GM21737 (cell line): ENCODE measurements around the gene ACTN4.
"Not testable (repeated sequence)": the region's sequence is repeated elsewhere in the genome, so short reads cannot be mapped to it uniquely, and the experiment has no call there.

Source experiments
- ATAC-seq: cut with Tn5 transposase; IDR thresholded peaks from one replicate; pipeline ENCODE4 v1.9.1; 2021; ENCODE audit warnings: mild to moderate bottlenecking, moderate library complexity; ENCODE audit not compliant: unreplicated experiment

The ACTN4 gene

GRCh38 chr19:38735257-38735686 is 87.8 kb downstream of the ACTN4 start:
- ATAC-seq: no peak

GRCh38 chr19:38736036-38736412 is 88.6 kb downstream of the ACTN4 start:
- ATAC-seq: no peak

DNA sequence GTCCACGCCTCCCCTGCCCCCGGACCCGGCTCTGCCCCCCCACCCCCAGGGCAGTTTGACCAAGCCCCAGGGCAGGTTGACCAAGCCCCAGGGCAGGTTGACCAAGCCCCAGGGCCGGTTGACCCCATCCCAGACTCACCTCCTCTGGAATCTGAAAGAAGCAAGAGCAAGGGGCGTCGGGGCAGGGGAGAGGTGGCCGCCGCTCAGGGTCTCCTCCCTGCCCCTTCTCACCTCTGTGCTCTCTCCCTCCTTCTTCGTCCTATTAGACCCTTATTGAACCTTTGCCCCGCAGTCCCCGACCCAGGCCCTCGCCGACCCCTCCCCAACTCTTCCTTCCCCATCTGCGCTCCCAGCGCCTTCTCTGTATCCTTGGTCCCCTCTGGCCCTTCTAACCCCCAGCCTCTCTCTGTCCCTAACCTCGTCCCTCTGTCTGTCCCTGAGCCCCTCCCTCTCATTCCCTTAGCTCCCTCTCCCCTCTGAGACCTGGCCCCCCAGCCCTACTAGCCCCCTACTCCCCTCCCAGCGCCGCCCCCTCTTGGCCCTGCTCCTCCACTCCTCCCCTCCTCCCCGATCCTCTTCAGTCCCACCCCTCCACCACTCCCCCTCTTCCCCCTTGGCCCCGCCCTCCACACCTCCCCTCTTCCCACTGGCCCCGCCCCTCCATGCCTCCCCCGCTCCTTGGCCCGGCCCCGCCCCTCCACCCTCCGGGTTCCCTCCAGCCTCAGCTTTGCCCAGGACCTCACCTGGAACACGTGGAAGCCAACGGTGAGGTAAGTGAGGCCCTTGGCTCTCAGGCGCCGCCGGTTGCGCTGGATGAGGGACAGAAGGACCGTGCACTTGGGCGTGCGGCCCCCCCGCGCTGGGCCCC is 89.2 kb downstream of the ACTN4 start:
- ATAC-seq: no peak

- no peak for ATAC-seq
Observed at GRCh38 chr19:38737281-38737865, 89.9 kb downstream of the ACTN4 start.

GRCh38 chr19:38737921-38738737 is 90.7 kb downstream of the ACTN4 start:
- ATAC-seq: no peak

DNA sequence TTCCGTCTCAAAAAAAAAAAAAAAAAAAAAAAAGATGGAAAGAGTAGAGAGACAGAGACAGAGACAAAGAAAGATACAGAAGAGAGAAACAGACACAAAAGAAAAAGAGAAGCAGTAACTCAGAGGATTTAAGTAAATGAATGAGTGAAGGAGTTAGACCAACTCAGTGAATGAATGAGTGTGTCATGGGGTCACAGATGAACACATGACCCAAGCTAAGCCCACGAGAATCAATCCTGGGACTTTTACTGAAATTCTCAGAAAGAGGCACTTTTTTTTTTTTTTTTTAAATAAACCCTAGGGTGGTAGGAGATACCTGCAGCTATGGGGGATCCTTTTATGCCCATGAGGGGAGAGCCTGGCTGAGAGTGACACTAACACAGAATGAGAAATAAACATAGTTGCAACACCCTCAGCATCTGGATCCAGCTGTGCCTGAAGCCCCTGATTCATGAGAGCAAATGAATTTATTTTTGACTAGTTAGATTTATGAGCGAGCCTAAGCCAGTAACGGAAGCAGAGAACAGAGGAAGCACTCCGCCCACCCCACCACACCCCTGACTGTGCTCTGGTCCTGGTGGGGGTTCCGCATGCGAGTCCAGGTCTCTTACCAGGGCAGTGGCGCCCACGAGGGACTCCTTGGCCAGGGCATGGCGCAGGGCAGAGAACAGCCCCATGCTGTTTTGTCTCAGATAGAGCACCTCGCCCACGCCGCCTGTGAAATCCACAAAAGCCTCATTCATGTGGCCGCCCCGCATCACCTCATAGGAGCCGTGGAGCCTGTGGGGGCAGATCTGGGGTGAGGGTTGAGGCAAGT is 92.2 kb downstream of the ACTN4 start:
- ATAC-seq: no peak

DNA sequence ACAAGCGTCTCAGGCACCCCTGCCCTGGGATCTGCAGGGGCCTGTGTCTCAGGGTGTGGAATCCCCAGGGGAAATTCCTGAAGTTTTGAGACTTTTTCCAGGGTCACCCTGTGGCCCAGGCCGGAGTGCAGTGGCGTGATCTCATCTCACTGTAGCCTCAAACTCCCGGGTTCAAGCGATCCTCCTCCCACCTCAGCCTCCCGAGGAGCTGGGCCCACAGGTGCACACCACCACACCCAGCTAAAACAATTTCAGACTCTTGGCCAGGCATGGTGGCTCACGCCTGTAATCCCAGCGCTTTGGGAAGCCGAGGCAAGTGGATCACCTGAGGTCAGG is 92.8 kb downstream of the ACTN4 start:
- ATAC-seq: no peak

DNA sequence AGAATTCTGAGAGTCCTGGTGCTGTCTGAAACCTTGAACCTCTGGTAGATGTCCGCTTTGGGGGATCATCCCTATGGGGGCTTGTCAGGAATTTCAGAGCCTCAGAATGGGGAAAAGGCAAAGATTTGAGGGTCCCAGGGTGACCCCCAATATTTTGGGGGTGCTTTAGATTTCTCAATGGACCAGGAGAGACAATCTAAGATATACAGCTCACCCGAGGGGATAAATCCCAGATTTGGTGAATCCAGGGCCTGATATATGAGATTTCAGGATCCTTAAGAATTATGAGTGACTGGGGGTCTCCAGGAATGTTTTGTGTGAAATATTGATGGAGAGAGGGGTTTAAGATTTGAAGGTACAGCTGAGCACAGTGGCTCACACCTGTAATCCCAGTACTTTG is 93.5 kb downstream of the ACTN4 start:
- no peak for ATAC-seq

- no peak for ATAC-seq
Observed at GRCh38 chr19:38741670-38742069, 94.2 kb downstream of the ACTN4 start.

DNA sequence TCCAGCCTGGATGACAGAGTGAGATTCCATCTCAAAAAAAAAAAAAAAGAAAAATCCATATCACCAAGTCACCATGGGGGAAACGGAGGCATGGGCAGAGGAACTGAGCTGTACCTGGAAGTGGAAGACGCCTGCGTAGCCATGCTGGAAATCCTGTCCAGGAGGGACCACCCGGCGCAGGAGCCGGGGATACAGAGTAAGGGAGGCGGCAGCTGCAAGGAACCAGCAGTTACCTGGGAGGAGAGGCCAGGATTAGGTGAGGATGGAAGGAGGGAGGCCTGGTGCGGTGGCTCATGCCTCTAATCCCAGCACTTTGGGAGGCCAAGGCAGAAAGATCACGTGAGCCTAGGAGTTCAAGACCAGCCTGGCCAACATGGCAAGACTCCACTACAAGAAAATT is 94.8 kb downstream of the ACTN4 start:
- no peak for ATAC-seq

DNA sequence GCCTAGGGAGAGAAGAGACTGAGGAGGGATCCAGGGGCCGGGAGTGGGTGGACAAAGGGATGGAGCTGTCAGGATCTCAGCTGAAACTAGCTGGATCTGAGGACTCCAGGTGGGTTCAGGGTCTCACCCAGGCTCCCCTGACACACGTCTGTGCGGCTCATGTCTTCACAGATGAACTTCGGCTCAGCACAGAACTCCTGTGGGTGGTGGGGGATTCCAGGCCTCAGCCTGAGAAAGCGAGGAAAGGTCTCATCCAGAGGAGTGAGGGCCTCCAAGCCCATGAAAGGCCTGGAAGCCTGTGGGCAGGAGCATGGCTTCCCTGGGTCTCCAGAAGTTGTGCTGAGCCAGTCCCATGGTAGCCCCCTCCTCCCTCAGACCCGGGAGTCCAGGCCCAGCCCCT is 95.5 kb downstream of the ACTN4 start:
- no peak for ATAC-seq

- ATAC-seq: no peak
Observed at GRCh38 chr19:38743394-38744297, 96.2 kb downstream of the ACTN4 start.

GRCh38 chr19:38744298-38744681 is 96.8 kb downstream of the ACTN4 start, which contains the start of gene CAPN12:
CAPN12 (minus strand) TSS chr19:38744474; CDS start chr19:38744165, 309 bp downstream.
- no peak for ATAC-seq

DNA sequence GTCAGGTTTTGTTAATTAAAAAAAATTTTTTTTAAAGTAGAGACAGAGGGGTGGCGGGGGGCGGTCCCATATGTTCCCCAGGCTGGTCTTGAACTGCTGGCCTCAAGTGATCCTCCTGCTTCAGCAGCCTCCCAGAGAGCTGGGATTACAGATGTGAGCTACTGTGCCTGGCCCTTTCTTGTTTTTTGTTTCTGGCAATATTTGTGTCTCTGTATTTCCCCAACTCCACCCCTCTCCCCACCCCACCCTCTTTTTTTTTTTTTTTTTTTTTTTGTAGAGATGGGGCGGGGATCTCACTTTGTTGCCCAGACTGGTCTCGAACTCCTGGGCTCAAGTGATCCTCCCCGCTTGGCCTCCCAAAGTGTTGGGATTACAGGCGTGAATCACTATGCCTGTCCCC is 97.4 kb downstream of the ACTN4 start:
- no peak for ATAC-seq

- ATAC-seq: no peak
Observed at GRCh38 chr19:38745316-38745715, 97.9 kb downstream of the ACTN4 start.

GRCh38 chr19:38753783-38754182 is 106.3 kb downstream of the ACTN4 start:
- not testable (repeated sequence) for ATAC-seq

DNA sequence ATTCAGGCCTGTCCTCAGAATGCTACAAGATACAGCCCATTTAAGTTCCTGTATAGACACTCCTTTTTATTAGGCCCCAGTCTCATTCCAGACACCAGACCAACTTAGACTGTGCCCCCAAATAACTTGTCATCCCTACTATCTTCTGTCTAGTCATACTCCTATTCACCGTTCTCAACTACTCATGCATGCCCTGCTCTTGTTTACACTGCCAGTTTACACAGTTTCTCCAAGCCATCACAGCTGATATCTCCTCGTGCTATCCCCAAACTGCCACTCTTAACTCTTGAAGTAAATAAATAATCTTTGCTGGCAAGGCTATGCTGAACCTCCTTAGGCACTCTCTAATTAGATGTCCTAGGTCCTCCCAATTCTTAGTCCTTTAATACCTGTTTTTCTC is 106.7 kb downstream of the ACTN4 start:
- ATAC-seq: not testable (repeated sequence)

DNA sequence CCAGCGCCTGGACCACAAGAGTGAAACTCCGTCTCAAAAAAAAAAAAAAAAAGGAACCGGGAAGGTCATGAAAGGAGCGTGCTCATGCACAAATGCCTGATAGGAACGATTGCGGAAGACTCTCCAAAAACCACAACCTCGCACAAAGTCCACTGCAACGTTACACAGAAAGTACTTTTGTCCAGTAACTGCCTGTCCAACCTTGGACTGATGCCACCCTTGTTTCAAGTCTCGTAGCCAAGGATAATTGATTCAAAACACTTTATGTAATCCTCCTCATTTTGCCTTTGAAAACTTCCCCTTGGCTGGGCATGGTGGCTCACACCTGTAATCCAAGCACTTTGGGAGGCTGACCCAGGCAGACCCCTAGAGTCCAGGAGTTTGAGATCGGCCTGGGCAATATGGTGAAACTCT is 112.1 kb downstream of the ACTN4 start:
- no peak for ATAC-seq

DNA sequence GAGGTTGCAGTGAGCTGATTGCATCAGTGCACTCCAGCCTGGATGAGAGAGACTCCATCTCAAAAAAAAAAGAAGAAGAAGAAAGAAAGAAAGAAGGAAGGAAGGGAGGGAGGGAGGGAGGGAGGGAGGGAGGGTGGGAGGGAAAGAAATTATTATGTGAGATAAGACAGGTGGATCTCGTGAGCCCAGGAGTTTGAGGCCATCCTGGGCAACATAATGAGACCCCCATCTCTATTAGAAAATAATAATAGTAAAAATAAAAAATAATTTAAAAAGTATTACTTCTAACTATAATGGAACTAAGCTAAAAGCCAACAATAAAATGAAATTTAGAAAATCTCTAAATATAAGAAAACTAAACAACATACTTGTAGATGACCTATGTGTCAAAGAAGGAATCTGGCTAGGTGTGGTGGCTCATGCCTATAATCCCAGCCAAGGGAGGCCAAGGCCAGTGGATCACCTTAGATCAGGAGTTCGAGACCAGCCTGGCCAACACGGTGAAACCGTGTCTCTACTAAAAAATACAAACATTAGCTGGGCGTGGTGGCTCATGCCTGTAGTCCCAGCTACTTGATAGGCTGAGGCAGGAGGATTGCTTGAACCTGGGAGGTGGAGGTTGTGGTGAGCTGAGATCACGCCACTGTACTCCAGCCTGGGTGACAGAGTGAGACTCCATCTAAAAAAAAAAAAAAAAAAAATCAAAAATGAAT is 113.5 kb downstream of the ACTN4 start:
- not testable (repeated sequence) for ATAC-seq
